Measurements from ENCODE around the gene ACTR8. TPM values are rescaled to one million over a fixed set of nuclear protein-coding genes. Genes with fewer than 3 reads are reported as not detected.
A peak's percentile ranks its signal among the peaks of the same experiment; 100 is the strongest.

ACTR8 gene
- total and polyA plus RNA-seq, 2 of the 13 experiments (the other 11 are each of a cell fraction or from before 2014, with no cell fraction given): 15.5 to 29.0 TPM

DNA sequence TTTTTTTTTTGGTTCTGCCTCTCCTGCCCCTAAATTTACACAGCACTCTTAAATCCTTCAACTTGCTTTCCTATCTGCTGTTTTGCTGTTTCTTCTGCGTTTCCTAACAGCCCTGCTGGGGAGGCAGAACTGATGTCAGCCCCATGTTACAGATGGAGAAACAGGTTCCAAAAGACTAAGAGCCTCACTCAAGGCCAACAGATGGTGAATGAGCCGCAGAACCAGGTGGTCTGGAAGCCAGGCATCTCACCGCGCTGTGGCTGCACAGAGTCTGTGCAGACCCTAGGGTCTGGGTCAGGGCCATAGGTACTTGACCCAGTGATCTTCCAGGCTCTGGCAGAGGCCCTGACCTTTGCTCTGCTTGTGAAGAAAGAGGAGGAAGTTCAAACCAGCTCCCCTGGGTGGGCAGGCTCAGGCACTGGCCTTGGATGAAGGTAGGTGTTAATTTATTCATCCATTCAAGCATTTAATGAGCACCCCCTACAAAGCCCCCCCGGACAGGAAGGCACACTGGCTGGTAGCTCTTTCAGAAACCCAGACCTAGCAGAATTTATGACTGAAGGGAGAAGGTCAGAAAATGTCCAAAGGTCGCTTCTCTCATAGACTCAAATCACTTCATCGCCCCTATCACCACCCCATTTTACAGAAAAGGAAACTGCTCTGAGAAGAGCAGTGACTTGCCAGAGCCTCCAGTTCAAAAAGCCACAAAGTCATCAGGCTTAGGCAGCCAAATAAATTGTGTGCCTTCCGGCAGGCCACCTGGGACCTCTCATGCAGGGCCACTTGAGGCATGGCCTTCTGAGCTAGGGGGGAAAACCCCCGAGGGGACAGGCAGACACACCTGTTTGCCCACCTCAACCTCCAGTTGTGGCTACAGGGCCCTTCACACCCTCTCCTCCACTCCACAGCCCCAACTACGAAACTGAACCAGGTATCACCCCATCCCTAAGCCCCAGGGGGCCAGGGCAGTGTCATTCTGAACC, 38.5 kb downstream of the ACTR8 start (continued):
- TF ChIP-seq, protein P1, sequence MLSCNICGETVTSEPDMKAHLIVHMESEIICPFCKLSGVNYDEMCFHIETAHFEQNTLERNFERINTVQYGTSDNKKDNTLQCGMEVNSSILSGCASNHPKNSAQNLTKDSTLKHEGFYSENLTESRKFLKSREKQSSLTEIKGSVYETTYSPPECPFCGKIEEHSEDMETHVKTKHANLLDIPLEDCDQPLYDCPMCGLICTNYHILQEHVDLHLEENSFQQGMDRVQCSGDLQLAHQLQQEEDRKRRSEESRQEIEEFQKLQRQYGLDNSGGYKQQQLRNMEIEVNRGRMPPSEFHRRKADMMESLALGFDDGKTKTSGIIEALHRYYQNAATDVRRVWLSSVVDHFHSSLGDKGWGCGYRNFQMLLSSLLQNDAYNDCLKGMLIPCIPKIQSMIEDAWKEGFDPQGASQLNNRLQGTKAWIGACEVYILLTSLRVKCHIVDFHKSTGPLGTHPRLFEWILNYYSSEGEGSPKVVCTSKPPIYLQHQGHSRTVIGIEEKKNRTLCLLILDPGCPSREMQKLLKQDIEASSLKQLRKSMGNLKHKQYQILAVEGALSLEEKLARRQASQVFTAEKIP (CRISPR knock-in tag; IDR thresholded peaks at IDR 0.05; ENCODE audit: borderline replicate concordance): no peak
- TF ChIP-seq ZFP1 (CRISPR knock-in tag; IDR thresholded peaks at IDR 0.05) (no peak; the same call in 1 of the 2 replicates), ESRRA (CRISPR knock-in tag; IDR thresholded peaks at IDR 0.05; ENCODE audit: low read depth) (peak; percentile 77), ZFP41 (CRISPR knock-in tag; IDR thresholded peaks at IDR 0.05; ENCODE audit: borderline replicate concordance) (no peak), MEIS2 (CRISPR knock-in tag; IDR thresholded peaks at IDR 0.05) (no peak), HOXA7 (CRISPR knock-in tag; IDR thresholded peaks at IDR 0.05) (no peak), ARNTL (CRISPR knock-in tag; IDR thresholded peaks at IDR 0.05) (no peak; the same call in 1 of the 2 replicates), TOE1 (CRISPR knock-in tag; IDR thresholded peaks at IDR 0.05) (no peak), NPAS2 (CRISPR knock-in tag; IDR thresholded peaks at IDR 0.05; ENCODE audit: borderline replicate concordance) (0 out of 2 replicates have a peak, but pooled peaks have one; percentile 33), TEAD2 (CRISPR knock-in tag; IDR thresholded peaks at IDR 0.05) (no peak), ZNF251 (CRISPR knock-in tag; IDR thresholded peaks at IDR 0.05) (no peak), ZNF619 (CRISPR knock-in tag; IDR thresholded peaks at IDR 0.05) (no peak; the same call in 1 of the 2 replicates), SP140L (CRISPR knock-in tag; IDR thresholded peaks at IDR 0.05; ENCODE audit: borderline replicate concordance) (no peak), NKX3-1 (CRISPR knock-in tag; IDR thresholded peaks at IDR 0.05) (0 out of 2 replicates have a peak, but pooled peaks have one; percentile 18), GATAD1 (CRISPR knock-in tag; IDR thresholded peaks at IDR 0.05) (no peak), KDM4B (CRISPR knock-in tag; IDR thresholded peaks at IDR 0.05) (no peak; the same call in 1 of the 2 replicates), ATF1 (CRISPR knock-in tag; IDR thresholded peaks at IDR 0.05) (0 out of 2 replicates have a peak, but pooled peaks have one; percentile 15), RBFOX2 (IDR thresholded peaks at IDR 0.05; ENCODE audit: low read depth, low read length) (peak; percentile 64), ZFAT (CRISPR knock-in tag; conservative IDR thresholded peaks at IDR 0.05) (no peak), SYNCRIP (IDR thresholded peaks at IDR 0.05; ENCODE audit: insufficient read depth, low read depth, low read length) (no peak)
- TF ChIP-seq, protein P2, sequence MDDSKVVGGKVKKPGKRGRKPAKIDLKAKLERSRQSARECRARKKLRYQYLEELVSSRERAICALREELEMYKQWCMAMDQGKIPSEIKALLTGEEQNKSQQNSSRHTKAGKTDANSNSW (CRISPR knock-in tag; IDR thresholded peaks at IDR 0.05; ENCODE audit: borderline replicate concordance): no peak
- TF ChIP-seq, protein P3, sequence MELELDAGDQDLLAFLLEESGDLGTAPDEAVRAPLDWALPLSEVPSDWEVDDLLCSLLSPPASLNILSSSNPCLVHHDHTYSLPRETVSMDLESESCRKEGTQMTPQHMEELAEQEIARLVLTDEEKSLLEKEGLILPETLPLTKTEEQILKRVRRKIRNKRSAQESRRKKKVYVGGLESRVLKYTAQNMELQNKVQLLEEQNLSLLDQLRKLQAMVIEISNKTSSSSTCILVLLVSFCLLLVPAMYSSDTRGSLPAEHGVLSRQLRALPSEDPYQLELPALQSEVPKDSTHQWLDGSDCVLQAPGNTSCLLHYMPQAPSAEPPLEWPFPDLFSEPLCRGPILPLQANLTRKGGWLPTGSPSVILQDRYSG (CRISPR knock-in tag; IDR thresholded peaks at IDR 0.05): 0 out of 2 replicates have a peak, but pooled peaks have one; percentile 69
- TF ChIP-seq, protein P4, sequence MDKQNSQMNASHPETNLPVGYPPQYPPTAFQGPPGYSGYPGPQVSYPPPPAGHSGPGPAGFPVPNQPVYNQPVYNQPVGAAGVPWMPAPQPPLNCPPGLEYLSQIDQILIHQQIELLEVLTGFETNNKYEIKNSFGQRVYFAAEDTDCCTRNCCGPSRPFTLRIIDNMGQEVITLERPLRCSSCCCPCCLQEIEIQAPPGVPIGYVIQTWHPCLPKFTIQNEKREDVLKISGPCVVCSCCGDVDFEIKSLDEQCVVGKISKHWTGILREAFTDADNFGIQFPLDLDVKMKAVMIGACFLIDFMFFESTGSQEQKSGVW (CRISPR knock-in tag; IDR thresholded peaks at IDR 0.05; ENCODE audit: borderline replicate concordance): no peak
- TF ChIP-seq, protein P5, sequence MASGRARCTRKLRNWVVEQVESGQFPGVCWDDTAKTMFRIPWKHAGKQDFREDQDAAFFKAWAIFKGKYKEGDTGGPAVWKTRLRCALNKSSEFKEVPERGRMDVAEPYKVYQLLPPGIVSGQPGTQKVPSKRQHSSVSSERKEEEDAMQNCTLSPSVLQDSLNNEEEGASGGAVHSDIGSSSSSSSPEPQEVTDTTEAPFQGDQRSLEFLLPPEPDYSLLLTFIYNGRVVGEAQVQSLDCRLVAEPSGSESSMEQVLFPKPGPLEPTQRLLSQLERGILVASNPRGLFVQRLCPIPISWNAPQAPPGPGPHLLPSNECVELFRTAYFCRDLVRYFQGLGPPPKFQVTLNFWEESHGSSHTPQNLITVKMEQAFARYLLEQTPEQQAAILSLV (CRISPR knock-in tag; IDR thresholded peaks at IDR 0.05; ENCODE audit: borderline replicate concordance): no peak; the same call in 1 of the 2 replicates

All from HepG2 (cell line).